ENCODE results near the gene S100A16. TPM values are rescaled to one million over a fixed set of nuclear protein-coding genes. Genes with fewer than 3 reads are reported as not detected.

S100A16 gene
- total and polyA plus RNA-seq, 12 donors, result 26.2 to 128 (median 76.2) TPM

- Histone ChIP-seq H3K36me3 (replicated peaks in 1 of 2) (peaks cover 0 to 4% of the 10 kb centered on the region in 2 donors), H3K27me3 (no peaks in the 10 kb centered on the region), H3K9me3 (replicated peaks in 1 of 3) (no peaks in the 10 kb centered on the region), H3K4me1 (replicated peaks in 1 of 2) (no peaks in the 10 kb centered on the region), H3K4me3 (no peak overlapping the region), H3K27ac (no peak overlapping the region)
- DNase-seq, result no peak
- intact Hi-C loops (cut with DNase I), result loop anchor here in 1 of 2 donors (5.0 kb wide), 1 partner anchor 47 kb away; no protein-coding TSS in a partner anchor
- WGBS, 4 donors, result 96 to 98% (median 97%) methylated on average over 6 of the region's 6 CpGs
- TF ChIP-seq, protein P1, sequence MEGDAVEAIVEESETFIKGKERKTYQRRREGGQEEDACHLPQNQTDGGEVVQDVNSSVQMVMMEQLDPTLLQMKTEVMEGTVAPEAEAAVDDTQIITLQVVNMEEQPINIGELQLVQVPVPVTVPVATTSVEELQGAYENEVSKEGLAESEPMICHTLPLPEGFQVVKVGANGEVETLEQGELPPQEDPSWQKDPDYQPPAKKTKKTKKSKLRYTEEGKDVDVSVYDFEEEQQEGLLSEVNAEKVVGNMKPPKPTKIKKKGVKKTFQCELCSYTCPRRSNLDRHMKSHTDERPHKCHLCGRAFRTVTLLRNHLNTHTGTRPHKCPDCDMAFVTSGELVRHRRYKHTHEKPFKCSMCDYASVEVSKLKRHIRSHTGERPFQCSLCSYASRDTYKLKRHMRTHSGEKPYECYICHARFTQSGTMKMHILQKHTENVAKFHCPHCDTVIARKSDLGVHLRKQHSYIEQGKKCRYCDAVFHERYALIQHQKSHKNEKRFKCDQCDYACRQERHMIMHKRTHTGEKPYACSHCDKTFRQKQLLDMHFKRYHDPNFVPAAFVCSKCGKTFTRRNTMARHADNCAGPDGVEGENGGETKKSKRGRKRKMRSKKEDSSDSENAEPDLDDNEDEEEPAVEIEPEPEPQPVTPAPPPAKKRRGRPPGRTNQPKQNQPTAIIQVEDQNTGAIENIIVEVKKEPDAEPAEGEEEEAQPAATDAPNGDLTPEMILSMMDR (IDR thresholded peaks at IDR 0.05), result no peak
- TF ChIP-seq POLR2A (IDR thresholded peaks at IDR 0.05), result no peak
These were observed 6.2 kb upstream of the S100A16 start for GRCh38 chr1:153619171-153619570.

GRCh38 chr1:153617663-153618062 is 4.7 kb upstream of the S100A16 start:
- H3K27me3 ChIP-seq, result no peaks in the 10 kb centered on the region
- H3K9me3 ChIP-seq (replicated peaks in 1 of 3), result no peaks in the 10 kb centered on the region
- H3K27ac ChIP-seq, result no peak overlapping the region
- peak in 6 of 7 donors; percentile 64 to 92 (median 78) for DNase-seq
- 7 to 47% (median 34%) methylated on average over 3 to 6 of the region's 6 CpGs for WGBS, 4 donors
- TF ChIP-seq, protein P1 (IDR thresholded peaks at IDR 0.05), result peak in 5 of 6 experiments; percentile 22 to 92 (median 67)
- no peak for TF ChIP-seq POLR2A (IDR thresholded peaks at IDR 0.05)
- no peaks in the 10 kb centered on the region for H3K4me1 ChIP-seq (replicated peaks in 1 of 2)
- H3K4me3 ChIP-seq, result no peak overlapping the region
- peaks cover 0 to 4% of the 10 kb centered on the region in 2 donors for H3K36me3 ChIP-seq (replicated peaks in 1 of 2)
- intact Hi-C loops (cut with DNase I), result loop anchor here in 1 of 2 donors (5.0 kb wide), 1 partner anchor 45 kb away; no protein-coding TSS in a partner anchor

DNA sequence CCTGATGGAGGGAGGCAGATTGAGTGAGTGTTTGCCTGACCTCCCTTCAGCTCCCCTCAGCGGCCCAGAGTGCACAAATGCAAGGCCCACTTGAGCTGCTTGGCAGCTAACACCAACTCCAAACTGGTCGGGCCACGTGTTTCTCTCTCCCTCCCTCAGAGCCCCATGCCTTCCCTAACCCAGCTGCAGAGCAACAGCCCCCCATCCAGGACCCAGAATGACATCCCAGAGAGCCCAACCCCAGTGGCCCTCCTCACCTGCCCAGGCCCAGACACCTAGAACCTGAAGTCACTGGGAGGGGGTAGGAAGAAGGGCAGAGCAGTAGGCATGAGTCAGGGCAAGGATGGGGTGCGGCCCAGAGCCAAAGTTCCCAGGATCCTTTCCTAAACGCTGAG is 4.0 kb upstream of the S100A16 start:
- H3K4me1 ChIP-seq (replicated peaks in 1 of 2), result no peaks in the 10 kb centered on the region
- intact Hi-C loops (cut with DNase I), result loop anchor here in 1 of 2 donors (5.0 kb wide), 1 partner anchor 45 kb away; no protein-coding TSS in a partner anchor
- H3K27me3 ChIP-seq, result no peaks in the 10 kb centered on the region
- DNase-seq, result no peak
- 67 to 83% (median 78%) methylated on average over 3 to 5 of the region's 5 CpGs for WGBS, 4 donors
- no peak overlapping the region for H3K4me3 ChIP-seq
- no peaks in the 10 kb centered on the region for H3K9me3 ChIP-seq (replicated peaks in 1 of 3)
- peaks cover 0 to 4% of the 10 kb centered on the region in 2 donors for H3K36me3 ChIP-seq (replicated peaks in 1 of 2)
- H3K27ac ChIP-seq, result peak overlapping the region in 1 of 5 donors; percentile 18
- TF ChIP-seq, protein P1 (IDR thresholded peaks at IDR 0.05), result no peak
- TF ChIP-seq POLR2A (IDR thresholded peaks at IDR 0.05), result no peak

GRCh38 chr1:153616144-153616916 is 3.4 kb upstream of the S100A16 start, which contains the start of gene S100A14:
TSS of gene S100A14 (minus strand) at chr1:153616325. CDS start at chr1:153615858, 467 bp downstream.
- H3K27me3 ChIP-seq, result no peaks in the 10 kb centered on the region
- H3K4me1 ChIP-seq (replicated peaks in 1 of 2), result peaks cover 0 to 3% of the 10 kb centered on the region in 2 donors
- no peak within 1 kb of the TSS for H3K4me3 ChIP-seq
- TF ChIP-seq, protein P1 (IDR thresholded peaks at IDR 0.05), result no peak
- no peak for TF ChIP-seq POLR2A (IDR thresholded peaks at IDR 0.05)
- intact Hi-C loops (cut with DNase I), result loop anchor here in 1 of 2 donors (5.0 kb wide), 1 partner anchor 44 kb away; no protein-coding TSS in a partner anchor
- 68 to 85% (median 82%) methylated on average over 9 to 10 of the region's 10 CpGs for WGBS, 4 donors
- no peak for DNase-seq
- peak within 1 kb of the TSS in 1 of 5 donors; percentile 18 for H3K27ac ChIP-seq
- peaks cover 0 to 4% of the 10 kb centered on the region in 2 donors for H3K36me3 ChIP-seq (replicated peaks in 1 of 2)
- no peaks in the 10 kb centered on the region for H3K9me3 ChIP-seq (replicated peaks in 1 of 3)
